HS-27A (cell line): Measurements from ENCODE around the gene OR2A5.
"Not testable (repeated sequence)": the region's sequence is repeated elsewhere in the genome, so short reads cannot be mapped to it uniquely, and the experiment has no call there.

ENCODE experiments used
- DNase-seq: peaks from one replicate; pipeline ENCODE4 v3.0.0-alpha.2; 2012; ENCODE audit warnings: low read depth, missing footprints

OR2A5 gene

DNA sequence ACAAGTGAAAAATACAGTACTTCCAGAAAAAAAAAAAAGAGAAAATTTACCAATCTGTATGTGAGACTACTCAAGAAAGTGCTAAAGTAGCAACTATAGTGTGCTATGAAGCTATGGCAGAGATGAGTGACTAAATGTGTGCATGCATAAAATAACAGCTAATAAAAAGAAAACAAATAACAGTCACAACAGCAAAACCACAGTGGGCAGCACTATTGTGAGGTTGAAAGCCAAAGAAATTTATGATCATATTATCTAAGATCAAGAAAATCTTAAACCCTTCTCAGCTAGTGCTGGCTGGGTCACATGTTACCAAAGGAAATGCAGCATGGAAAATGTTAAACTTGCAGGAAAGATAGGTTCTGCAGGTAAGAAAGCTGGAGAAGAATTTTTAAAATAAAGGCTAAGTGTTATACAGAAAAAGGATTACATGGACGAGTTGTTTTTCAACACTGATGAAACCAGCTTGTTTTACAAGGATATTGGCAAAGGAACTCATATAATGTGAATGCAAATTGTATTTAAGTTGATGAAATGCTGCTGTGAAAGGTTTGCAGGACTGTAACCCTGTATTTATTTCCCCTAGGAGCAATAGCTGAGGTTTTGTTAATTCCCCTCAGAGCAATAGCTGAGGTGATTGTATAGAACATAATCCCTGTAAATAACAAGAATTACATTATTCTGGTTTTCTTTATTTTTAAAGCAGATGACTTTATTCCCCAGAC lies 15.6 kb upstream of the OR2A5 start:
- no peak for DNase-seq

DNA sequence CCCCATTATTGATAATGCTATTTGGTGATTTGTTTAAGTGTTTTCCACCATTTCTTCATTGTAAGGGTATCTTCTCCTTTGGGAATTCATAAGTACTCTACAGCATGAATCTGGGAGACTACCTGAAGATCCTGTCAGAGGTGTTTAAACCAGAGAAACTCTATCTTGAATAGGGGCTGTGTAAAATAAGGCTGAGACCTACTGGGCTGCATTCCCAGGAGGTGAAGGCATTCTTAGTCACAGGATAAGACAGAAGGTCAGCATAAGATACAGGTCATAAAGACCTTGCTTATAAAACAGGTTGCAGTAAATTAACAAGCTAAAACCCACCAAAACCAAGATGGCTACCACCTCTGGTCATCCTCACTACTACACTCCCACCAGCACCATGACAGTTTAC lies 13.4 kb upstream of the OR2A5 start:
- DNase-seq, result no peak

DNA sequence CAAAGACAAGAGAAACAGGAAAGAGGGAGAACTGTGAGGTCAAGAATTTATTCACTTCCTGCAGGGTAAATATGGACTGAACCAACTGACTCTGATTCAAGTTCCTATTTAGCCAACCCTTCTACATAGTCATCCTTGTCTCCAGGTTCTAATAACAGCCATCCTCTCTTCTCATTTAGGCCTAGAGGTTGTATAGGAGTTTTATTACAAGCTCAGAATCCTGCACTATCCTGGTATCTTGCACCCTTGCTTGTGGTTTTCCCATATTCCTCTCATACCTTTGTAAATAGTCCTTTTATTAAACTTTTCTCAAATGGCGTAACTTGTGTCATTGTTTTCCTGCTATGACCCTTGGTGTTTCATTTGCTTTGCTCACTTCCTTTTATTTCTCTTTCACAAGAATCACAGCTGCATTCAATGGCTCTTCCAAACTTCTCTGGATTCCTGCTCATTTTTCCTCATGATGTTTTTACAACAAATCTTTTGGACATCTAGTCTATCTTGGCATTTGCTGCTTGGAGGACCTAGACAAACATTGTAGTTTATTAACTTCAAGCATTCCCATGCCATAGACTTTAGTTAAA lies 12.4 kb upstream of the OR2A5 start:
- DNase-seq, result no peak

DNA sequence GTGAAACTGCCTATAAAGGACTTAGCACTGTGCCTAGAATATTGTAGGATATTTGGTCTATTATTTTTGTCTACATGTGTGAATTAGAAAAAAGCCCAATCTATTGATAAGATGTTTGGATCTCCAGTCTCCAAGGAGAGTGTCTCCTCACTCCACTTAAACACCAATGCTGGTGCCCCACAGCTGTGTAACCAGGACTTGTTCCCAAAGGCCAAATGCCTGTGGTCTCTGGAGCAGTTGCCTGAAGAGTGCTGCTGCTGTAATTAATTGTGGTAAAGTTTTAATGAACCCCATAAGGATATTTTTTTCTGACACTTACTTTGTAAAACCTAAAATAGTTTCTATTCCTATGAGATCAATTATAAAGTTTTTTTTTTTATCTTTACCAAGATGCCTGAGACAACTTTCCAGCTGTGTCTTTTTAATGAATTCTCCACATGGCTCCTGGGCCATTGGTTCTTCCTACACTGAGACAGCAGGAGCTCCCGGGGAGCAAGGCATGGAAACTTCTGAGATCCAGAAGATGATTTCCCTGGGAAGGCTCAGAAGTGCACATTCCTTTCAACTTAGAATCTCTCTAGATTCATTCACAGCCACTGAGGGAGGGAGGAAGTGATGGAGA lies 11.2 kb upstream of the OR2A5 start:
- DNase-seq, result no peak

DNA sequence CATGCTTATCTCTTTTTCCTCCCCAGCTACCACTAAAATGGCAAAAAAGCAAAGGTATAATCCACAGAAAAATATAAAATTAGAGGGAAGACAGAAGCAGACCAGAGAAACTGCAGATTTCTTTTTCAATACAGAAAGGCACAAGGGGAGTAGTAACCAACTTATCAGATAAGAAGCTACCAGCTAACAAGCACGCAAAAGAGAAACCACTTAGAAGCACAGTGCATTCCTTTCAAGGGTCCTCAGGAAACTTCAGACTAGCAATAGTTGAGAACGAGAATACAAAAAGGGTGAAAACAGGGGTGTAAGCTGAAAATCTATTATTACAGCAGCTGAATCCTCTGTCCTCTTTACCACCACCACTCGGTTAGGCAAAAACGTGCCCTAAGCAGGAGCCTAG lies 9.9 kb upstream of the OR2A5 start:
- no peak for DNase-seq

DNA sequence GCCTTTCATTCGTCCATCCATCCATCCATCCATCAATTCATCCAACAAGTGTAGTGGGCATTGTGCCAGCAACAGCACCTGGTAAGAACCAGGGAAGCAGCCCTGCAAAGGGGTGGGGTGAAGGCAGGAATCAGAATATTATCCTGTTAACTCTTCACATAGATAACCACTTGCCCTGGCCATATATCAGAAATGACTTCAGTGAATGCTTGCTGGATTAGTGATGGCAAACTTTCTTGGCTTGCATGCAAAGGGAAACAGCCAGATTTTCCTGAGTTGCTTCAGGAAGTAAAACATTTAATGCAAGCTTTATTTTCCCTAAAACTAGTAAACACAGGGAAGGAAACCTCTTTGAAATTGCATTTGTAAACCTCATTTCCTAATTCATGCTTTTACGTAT lies 743 bp downstream of the OR2A5 start:
- DNase-seq, result no peak

DNA sequence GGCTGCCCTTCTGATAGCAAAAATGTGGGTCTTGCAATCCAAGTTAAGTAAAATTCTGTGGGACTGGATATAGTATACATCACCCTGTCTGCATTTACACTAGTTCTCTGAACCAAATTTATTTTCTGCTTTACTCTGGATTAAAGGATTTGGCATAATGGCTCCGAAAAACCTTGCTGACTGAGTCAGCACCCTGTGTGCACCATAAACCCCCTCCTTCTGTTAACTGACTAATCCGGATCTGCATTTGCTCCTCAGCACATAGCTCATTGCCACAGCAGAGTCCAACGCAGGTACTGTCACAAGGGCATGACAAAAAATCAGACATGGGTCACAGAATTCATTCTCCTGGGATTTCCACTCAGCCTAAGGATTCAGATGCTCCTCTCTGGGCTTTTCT lies 1.3 kb downstream of the OR2A5 start:
- no peak for DNase-seq

DNA sequence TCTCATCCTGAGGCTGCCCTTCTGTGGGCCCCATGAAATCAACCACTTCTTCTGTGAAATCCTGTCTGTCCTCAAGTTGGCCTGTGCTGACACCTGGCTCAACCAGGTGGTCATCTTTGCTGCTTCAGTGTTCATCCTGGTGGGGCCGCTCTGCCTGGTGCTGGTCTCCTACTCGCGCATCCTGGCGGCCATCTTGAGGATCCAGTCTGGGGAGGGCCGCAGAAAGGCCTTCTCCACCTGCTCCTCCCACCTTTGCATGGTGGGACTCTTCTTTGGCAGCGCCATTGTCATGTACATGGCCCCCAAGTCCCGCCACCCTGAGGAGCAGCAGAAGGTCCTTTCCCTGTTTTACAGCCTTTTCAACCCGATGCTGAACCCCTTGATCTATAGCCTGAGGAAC lies 2.1 kb downstream of the OR2A5 start:
- not testable (repeated sequence) for DNase-seq

DNA sequence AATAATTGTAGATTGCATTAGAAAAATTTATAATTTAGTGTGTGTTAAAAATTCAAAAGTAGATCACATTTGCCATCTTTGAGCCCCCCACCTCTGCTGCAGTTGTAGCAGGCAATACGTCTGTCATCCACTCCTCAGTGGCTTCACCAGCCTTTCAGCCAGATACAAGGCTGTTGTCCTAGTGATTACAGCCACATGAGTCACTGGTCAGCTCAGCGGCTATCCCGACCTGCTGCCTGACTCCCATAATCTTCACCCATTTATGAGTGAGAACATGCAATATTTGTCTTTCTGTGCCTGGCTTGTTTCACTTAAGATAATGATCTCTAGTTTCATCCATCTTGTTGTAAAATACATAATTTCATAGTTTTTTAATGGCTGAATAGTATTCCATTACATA lies 9.2 kb downstream of the OR2A5 start:
- no peak for DNase-seq

DNA sequence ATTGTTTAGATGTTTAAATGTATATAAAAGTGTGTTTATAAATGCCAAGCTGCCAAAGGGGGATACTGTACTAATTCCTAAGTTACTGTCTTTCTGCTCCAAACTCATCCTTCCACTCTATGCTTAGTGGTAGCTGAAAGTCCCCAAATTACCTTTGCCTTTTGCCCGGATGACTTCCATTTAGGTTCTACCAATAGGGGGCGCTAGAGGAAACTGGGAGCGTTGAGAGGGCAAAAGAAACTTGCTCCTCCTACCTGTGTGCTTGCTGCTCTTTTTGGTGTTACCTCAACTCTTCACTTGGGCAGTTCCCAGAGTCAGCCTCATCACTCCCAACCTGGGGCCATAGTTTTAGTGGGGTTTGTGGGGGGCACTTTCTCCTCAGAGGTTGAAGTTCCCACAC lies 15.0 kb downstream of the OR2A5 start:
- no peak for DNase-seq

DNA sequence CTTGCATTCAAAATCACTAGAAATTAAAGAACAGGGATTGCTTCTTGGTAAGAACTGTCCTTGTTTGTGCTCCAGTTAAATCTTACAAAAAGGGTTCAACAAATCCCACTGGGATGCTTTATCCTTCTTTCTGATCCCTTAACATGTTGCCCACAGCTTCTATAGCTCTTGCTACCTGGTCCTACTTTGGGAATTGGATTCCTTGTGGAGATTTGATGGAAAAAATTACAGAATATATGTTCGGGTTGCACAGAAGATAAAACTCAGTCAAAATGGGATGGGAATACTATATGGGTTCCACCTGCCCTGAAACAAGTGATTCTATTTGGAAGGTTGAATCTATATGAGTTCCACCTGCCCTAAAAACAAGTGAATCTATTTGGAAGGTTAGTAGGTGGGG lies 20.8 kb downstream of the OR2A5 start, which contains the start of gene OR2A25:
TSS of gene OR2A25 (plus strand) at position 301 of the 400 bp plus-strand sequence. CDS start 4,409 bp downstream, outside the sequence.
- no peak for DNase-seq

DNA sequence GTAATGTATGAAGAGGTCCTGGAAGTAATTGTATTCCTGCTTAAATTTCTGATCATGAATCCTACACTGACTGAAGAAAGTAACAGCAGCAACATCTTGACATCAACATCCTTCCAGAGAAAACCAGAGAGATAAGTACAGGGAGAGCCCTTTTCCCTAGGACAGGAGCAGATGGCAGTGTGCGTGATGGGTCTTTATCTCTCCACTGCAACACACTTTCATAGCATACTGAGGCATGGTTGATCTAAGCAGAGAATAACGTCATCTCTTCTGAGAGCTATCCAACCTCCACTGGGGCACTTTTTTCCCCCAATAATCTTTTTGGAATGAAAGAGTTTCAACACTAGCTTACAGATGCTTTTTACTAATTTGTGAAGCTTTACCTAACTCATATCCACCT lies 21.2 kb downstream of the OR2A5 start:
- no peak for DNase-seq

DNA sequence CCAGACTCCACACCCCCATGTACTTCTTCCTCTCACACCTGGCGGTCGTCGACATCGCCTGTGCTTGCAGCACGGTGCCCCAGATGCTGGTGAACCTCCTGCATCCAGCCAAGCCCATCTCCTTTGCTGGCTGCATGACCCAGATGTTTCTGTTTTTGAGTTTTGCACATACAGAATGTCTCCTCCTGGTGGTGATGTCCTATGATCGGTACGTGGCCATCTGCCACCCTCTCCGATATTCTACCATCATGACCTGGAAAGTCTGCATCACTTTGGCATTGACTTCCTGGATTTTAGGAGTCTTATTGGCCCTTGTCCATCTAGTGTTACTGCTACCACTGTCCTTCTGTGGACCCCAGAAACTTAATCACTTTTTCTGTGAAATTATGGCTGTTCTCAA lies 25.6 kb downstream of the OR2A5 start:
- no peak for DNase-seq

DNA sequence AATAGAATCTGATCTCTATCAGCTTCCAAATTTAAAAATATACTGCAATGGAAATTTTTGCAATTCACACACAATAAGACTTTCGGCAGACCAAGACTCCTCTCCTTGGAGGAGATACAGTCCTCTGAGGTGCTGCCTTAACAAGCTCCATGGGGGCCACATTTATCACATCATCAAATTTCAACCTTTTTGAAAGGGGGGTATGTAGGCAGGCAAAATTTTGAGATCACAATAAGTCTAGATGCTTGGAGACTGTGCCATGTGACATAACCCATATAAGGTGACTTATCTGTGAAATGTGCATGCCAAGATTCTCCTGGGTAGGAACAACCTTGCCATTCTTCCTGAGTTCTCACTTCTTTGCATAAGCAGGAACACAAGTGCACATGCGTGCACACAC lies 37.2 kb downstream of the OR2A5 start, which contains the start of gene OR2A12:
TSS of gene OR2A12 (plus strand) at position 301 of the 400 bp plus-strand sequence. CDS start 8,830 bp downstream, outside the sequence.
- no peak for DNase-seq

DNA sequence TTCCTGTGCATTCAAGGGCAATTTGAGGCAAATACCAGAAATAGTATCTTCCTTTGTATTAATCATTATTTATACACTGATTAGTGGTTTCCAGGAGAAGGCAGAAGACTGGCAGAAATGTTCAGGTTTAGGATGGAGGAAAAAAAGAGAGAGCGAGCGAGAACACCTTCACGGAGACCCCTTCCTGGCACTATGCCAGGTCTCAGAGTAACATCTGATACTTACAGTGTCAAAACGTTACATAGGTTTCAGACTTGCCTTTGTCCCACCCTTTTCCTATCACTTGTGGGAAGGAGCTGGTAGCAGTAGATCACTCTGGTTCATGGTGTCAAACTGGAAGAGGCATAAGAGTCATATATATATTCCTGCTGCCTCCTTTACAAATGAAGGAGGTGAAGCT lies 38.0 kb downstream of the OR2A5 start:
- no peak for DNase-seq

DNA sequence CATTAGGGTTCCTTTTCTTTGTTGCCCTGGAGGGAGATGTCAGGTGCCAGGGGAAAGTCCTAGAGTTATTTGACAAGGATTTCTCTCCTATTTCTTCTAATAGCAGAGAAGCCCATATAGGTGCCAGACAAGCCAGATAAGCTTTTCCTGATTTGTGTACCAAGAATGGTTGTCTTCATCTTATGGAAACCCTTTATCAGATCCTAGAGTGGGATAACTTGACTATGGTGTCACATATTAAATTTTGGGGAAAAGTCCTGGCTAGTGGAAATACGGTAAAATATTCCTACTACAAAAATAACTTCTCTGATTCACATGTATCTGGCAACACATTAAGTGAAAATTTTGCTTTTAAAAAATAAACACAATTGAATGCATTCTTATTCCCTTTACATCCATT lies 38.5 kb downstream of the OR2A5 start:
- no peak for DNase-seq

DNA sequence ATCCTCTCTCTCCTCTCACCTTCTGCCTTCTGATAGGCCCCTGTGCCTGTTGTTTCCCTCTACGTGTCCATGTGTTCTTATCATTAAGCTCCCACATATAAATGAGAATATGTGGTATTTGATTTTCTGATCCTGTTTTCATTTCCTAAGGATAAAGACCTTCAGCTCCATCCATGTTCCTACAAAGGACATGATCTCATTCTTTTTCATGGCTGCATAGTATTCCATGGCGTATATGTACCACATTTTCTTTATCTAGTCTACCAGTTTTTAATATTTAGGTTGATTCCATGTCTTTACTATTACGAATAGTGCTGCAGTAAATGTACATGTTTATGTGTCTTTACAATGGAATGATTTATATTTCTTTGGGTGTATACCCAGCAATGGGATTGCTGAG lies 41.9 kb downstream of the OR2A5 start:
- no peak for DNase-seq

DNA sequence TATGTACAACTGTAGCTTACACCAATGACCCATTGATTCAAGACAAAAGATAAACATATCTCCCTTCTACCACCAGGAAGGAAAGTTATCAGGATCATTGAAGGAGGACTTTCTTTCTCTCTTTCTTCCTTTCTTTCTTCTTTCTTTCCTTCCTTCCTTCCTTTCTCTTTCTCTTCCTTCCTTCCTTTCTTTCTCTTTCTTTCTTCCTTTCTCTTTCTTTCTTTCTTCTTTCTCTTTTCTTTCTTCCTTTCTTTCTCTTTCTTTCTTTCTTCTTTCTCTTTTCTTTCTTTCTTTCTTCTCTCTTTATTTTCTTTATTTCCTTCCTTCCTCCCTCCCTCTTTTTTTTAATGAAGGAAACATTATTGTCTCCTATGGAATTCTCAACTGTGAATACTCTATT lies 50.0 kb downstream of the OR2A5 start:
- no peak for DNase-seq

DNA sequence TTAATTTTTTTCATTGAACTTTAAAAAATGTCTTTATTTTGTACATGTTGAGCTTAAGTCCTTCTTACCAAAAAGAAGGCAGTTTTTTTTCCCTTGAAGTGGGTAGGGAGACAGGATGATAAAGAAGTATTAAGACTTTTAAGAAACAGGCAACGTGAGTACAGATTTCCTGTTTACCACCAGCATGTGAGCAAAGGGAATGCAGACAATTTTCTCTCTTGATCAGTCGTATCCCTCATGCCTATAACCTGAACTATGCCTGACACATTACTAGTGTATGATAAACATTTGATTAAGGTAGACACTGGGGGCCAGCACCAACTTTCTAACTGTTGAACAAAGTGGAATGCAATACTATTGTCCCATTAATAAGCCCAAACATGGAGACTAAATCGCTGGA lies 51.9 kb downstream of the OR2A5 start:
- DNase-seq, result no peak

DNA sequence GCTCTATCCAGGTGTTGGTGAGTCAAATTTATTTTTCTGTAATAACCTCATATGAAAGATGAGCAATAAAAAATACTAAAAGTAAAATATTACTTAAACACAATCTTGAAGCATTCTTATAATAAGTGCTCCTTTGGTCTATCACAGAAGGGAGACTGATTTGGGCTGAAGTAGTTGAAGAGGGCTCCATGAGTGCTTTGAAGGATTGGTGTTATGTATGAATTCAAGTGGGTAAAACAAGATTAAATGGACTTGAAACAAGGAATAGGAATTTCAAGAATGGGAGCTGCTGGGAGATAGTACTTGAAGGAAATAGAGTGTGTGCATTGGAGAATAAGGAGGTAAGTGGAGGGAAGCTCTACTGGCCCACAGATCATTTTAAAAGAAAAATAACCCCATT lies 53.3 kb downstream of the OR2A5 start:
- DNase-seq, result no peak

DNA sequence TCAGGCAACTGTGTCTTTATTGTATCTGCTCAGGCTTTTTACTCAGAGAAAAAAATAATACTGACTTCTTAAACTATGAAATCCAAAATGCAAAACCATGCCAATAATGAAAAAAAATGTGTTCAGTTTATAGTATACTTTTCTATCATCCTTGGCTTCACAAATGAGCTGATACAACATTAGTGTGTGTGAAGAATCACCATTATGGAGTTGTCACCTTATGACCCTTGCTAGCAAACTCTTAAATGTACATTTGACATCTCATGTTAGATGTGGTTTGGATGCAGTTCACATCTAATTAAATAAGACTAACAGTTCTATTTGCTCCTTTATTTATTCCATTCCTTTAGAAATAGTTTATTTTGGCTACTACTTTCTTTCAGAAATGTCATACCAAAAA lies 56.5 kb downstream of the OR2A5 start:
- DNase-seq, result no peak
